Measurements from ENCODE around the gene RABGAP1L.
"Not testable (repeated sequence)": the region's sequence is repeated elsewhere in the genome, so short reads cannot be mapped to it uniquely, and the experiment has no call there.

Gene RABGAP1L

GRCh38 chr1:174663358-174663757, 504.0 kb downstream of the RABGAP1L start:
- no peak for DNase-seq (ENCODE audit: low read depth)

- no peak for DNase-seq (ENCODE audit: low read depth)
Observed at GRCh38 chr1:174666248-174666647, 506.9 kb downstream of the RABGAP1L start.

- DNase-seq (ENCODE audit: low read depth), result no peak
Observed at GRCh38 chr1:174671826-174672225, 512.5 kb downstream of the RABGAP1L start.

GRCh38 chr1:174676856-174677255, 517.5 kb downstream of the RABGAP1L start:
- no peak for DNase-seq (ENCODE audit: low read depth)

GRCh38 chr1:174678657-174679056, 519.3 kb downstream of the RABGAP1L start:
- no peak for DNase-seq (ENCODE audit: low read depth)

GRCh38 chr1:174680101-174680500, 520.8 kb downstream of the RABGAP1L start:
- DNase-seq (ENCODE audit: low read depth), result no peak

- DNase-seq (ENCODE audit: low read depth), result no peak
Observed at GRCh38 chr1:174682419-174683008, 523.2 kb downstream of the RABGAP1L start.

GRCh38 chr1:174686213-174686612, 526.9 kb downstream of the RABGAP1L start:
- DNase-seq (ENCODE audit: low read depth), result no peak

GRCh38 chr1:174689524-174689923, 530.2 kb downstream of the RABGAP1L start:
- no peak for DNase-seq (ENCODE audit: low read depth)

GRCh38 chr1:174690266-174690665, 530.9 kb downstream of the RABGAP1L start:
- DNase-seq (ENCODE audit: low read depth), result no peak

- no peak for DNase-seq (ENCODE audit: low read depth)
Observed at GRCh38 chr1:174692313-174692712, 533.0 kb downstream of the RABGAP1L start.

- DNase-seq (ENCODE audit: low read depth), result no peak
Observed at GRCh38 chr1:174693085-174693484, 533.8 kb downstream of the RABGAP1L start.

- DNase-seq (ENCODE audit: low read depth), result not testable (repeated sequence)
Observed at GRCh38 chr1:174693539-174693938, 534.2 kb downstream of the RABGAP1L start.

GRCh38 chr1:174696026-174696821, 536.9 kb downstream of the RABGAP1L start:
- DNase-seq (ENCODE audit: low read depth), result no peak

GRCh38 chr1:174700314-174700713, 541.0 kb downstream of the RABGAP1L start:
- DNase-seq (ENCODE audit: low read depth), result no peak

GRCh38 chr1:174700775-174701174, 541.5 kb downstream of the RABGAP1L start:
- DNase-seq (ENCODE audit: low read depth), result no peak

- DNase-seq (ENCODE audit: low read depth), result no peak
Observed at GRCh38 chr1:174701565-174701964, 542.2 kb downstream of the RABGAP1L start.

- DNase-seq (ENCODE audit: low read depth), result no peak
Observed at GRCh38 chr1:174702011-174702410, 542.7 kb downstream of the RABGAP1L start.

- DNase-seq (ENCODE audit: low read depth), result no peak
Observed at GRCh38 chr1:174703309-174703708, 544.0 kb downstream of the RABGAP1L start.

- no peak for DNase-seq (ENCODE audit: low read depth)
Observed at GRCh38 chr1:174704300-174704699, 545.0 kb downstream of the RABGAP1L start.

GRCh38 chr1:174710868-174711845, 551.8 kb downstream of the RABGAP1L start:
- no peak for DNase-seq (ENCODE audit: low read depth)

- DNase-seq (ENCODE audit: low read depth), result not testable (repeated sequence)
Observed at GRCh38 chr1:174711848-174712247, 552.5 kb downstream of the RABGAP1L start.
